ENCODE data around the gene PLTP. TPM values are rescaled to one million over a fixed set of nuclear protein-coding genes. Genes with fewer than 3 reads are reported as not detected.

The PLTP gene
- total RNA-seq, 4 donors from 2014 or later: 31.2 to 221 (median 113) TPM

GRCh38 chr20:45899046-45899835 lies 12.7 kb downstream of the PLTP start:
- TF ChIP-seq POLR2A (IDR thresholded peaks at IDR 0.05) (no peak), CTCF (IDR thresholded peaks at IDR 0.05) (no peak)
- no peaks in the 10 kb centered on the region for H3K9me3 ChIP-seq
- H3K27me3 ChIP-seq: no peaks in the 10 kb centered on the region
- no peak overlapping the region for H3K4me3 ChIP-seq
- no peak overlapping the region for H3K27ac ChIP-seq
- intact Hi-C loops (cut with DNase I; ENCODE audit: low total_unique reads): no loop called here
- H3K36me3 ChIP-seq: no peaks in the 10 kb centered on the region
- no peak for DNase-seq
- H3K4me1 ChIP-seq: no peaks in the 10 kb centered on the region

GRCh38 chr20:45898285-45898684 lies 13.7 kb downstream of the PLTP start:
- Histone ChIP-seq H3K4me3 (no peak overlapping the region), H3K4me1 (no peaks in the 10 kb centered on the region), H3K27me3 (no peaks in the 10 kb centered on the region), H3K27ac (no peak overlapping the region), H3K9me3 (no peaks in the 10 kb centered on the region), H3K36me3 (no peaks in the 10 kb centered on the region)
- DNase-seq: no peak
- intact Hi-C loops (cut with DNase I; ENCODE audit: low total_unique reads): no loop called here
- TF ChIP-seq POLR2A (IDR thresholded peaks at IDR 0.05) (no peak), CTCF (IDR thresholded peaks at IDR 0.05) (no peak)

GRCh38 chr20:45897692-45898091 lies 14.3 kb downstream of the PLTP start:
- H3K36me3 ChIP-seq: no peaks in the 10 kb centered on the region
- intact Hi-C loops (cut with DNase I; ENCODE audit: low total_unique reads): no loop called here

GRCh38 chr20:45897289-45897688 lies 14.7 kb downstream of the PLTP start:
- no peak overlapping the region for H3K4me3 ChIP-seq
- no peaks in the 10 kb centered on the region for H3K36me3 ChIP-seq
- DNase-seq: no peak
- H3K27me3 ChIP-seq: no peaks in the 10 kb centered on the region
- H3K9me3 ChIP-seq: no peaks in the 10 kb centered on the region
- no peak for TF ChIP-seq CTCF (IDR thresholded peaks at IDR 0.05)
- TF ChIP-seq POLR2A (IDR thresholded peaks at IDR 0.05): no peak
- H3K4me1 ChIP-seq: peaks cover 0 to under 1% of the 10 kb centered on the region in 2 donors
- intact Hi-C loops (cut with DNase I; ENCODE audit: low total_unique reads): no loop called here
- H3K27ac ChIP-seq: no peak overlapping the region

More at GRCh38 chr20:45897692-45898091, 14.3 kb downstream of the PLTP start:
- no peaks in the 10 kb centered on the region for H3K4me1 ChIP-seq
- TF ChIP-seq POLR2A (IDR thresholded peaks at IDR 0.05): no peak
- TF ChIP-seq CTCF (IDR thresholded peaks at IDR 0.05): no peak
- H3K27me3 ChIP-seq: no peaks in the 10 kb centered on the region
- H3K27ac ChIP-seq: no peak overlapping the region
- H3K9me3 ChIP-seq: no peaks in the 10 kb centered on the region
- no peak overlapping the region for H3K4me3 ChIP-seq
- no peak for DNase-seq

GRCh38 chr20:45896641-45897161 lies 15.3 kb downstream of the PLTP start:
- Histone ChIP-seq H3K36me3 (no peaks in the 10 kb centered on the region), H3K27ac (no peak overlapping the region), H3K9me3 (no peaks in the 10 kb centered on the region), H3K4me1 (peaks cover 2 to 6% of the 10 kb centered on the region in 2 donors), H3K4me3 (no peak overlapping the region), H3K27me3 (no peaks in the 10 kb centered on the region)
- no peak for TF ChIP-seq POLR2A (IDR thresholded peaks at IDR 0.05)
- TF ChIP-seq CTCF (IDR thresholded peaks at IDR 0.05): no peak
- intact Hi-C loops (cut with DNase I; ENCODE audit: low total_unique reads): no loop called here
- no peak for DNase-seq
